ENCODE measurements around the gene SVEP1. TPM values are rescaled to one million over a fixed set of nuclear protein-coding genes. Genes with fewer than 3 reads are reported as not detected.
"Not testable (repeated sequence)": the region's sequence is repeated elsewhere in the genome, so short reads cannot be mapped to it uniquely, and the experiment has no call there.

SVEP1 gene
- total and polyA plus RNA-seq, 7 experiments from 2014 or later: 0.08 to 0.22 TPM; not detected in 5

DNA sequence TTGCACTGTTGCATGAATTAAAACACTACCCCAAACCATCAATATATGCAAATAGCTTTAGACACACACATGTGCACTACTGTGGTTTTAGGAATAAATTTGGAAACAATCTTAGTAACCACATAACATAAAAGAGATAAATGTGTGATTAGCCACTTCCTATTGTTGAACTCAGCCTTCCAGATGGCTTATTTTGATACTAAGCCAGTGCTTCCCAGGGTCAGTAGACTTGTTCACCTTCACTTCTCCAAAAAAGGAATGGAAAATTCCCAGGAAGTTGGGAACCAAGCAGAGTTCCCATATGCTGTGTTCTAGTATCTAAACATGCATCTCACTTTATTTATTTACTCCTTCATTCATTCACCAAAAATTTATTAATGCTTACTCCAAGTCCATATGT, 47.8 kb downstream of the SVEP1 start:
- Mint-ChIP-seq H3K36me3 (no peaks in the 10 kb centered on the region), H3K9me3 (peaks cover 0 to 24% (median 5%) of the 10 kb centered on the region in 11 donors), H3K27me3 (peaks cover 0 to 5% (median 3%) of the 10 kb centered on the region in 5 donors), H3K27ac (no peak overlapping the region), H3K4me3 (no peak overlapping the region), H3K4me1 (no peaks in the 10 kb centered on the region)
- intact Hi-C loops (cut with micrococcal nuclease): no loop called here
- Histone ChIP-seq H3K27ac (ENCODE audit: low read depth, low read length) (no peak overlapping the region), H3K9me3 (ENCODE audit: control insufficient read depth in 2 of 3, low read length in 3 of 3) (no peaks in the 10 kb centered on the region), H3K4me1 (ENCODE audit: control insufficient read depth in 2 of 2, insufficient read depth in 2 of 2, low read length in 2 of 2) (no peaks in the 10 kb centered on the region), H3K27me3 (ENCODE audit: control insufficient read depth in 2 of 2, insufficient read depth in 2 of 2, low read length in 2 of 2) (no peaks in the 10 kb centered on the region), H3K4me3 (ENCODE audit: low read length) (no peak overlapping the region), H3K36me3 (ENCODE audit: control insufficient read depth in 2 of 3, insufficient read depth in 3 of 3, low read length in 3 of 3) (no peaks in the 10 kb centered on the region)
- ATAC-seq (no peak), DNase-seq (no peak)
- ChIA-PET CTCF (no interaction called here), POLR2A (no interaction called here)

DNA sequence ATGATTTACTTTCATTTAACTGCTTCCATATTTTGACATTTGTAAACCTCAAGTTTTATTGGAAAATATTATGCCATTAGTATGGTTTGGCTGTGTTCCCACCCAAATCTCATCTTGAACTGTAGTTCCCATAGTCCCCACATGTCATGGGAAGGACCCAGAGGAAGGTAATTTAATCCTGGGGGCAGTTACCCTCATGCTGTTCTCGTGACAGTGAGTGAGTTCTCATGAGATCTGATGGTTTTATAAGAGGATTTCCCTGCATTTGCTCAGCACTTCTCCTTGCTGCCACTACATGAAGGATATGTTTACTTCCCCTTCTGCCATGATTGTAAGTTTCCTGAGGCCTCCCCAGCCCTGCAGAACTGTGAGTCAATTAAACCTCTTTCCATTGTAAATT, 48.3 kb downstream of the SVEP1 start:
- DNase-seq; H3K4me1 ChIP-seq (ENCODE audit: control insufficient read depth in 2 of 2, insufficient read depth in 2 of 2, low read length in 2 of 2); H3K27ac ChIP-seq (ENCODE audit: low read depth, low read length); intact Hi-C loops (cut with micrococcal nuclease); H3K27me3 Mint-ChIP-seq; H3K4me3 ChIP-seq (ENCODE audit: low read length); H3K9me3 ChIP-seq (ENCODE audit: control insufficient read depth in 2 of 3, low read length in 3 of 3); H3K27me3 ChIP-seq (ENCODE audit: control insufficient read depth in 2 of 2, insufficient read depth in 2 of 2, low read length in 2 of 2); POLR2A ChIA-PET; CTCF ChIA-PET; H3K4me1 Mint-ChIP-seq; ATAC-seq; H3K36me3 ChIP-seq (ENCODE audit: control insufficient read depth in 2 of 3, insufficient read depth in 3 of 3, low read length in 3 of 3); H3K4me3 Mint-ChIP-seq; H3K36me3 Mint-ChIP-seq; H3K27ac Mint-ChIP-seq: not testable (repeated sequence)
- peaks cover 0 to 24% (median 5%) of the 10 kb centered on the region in 11 donors for H3K9me3 Mint-ChIP-seq

DNA sequence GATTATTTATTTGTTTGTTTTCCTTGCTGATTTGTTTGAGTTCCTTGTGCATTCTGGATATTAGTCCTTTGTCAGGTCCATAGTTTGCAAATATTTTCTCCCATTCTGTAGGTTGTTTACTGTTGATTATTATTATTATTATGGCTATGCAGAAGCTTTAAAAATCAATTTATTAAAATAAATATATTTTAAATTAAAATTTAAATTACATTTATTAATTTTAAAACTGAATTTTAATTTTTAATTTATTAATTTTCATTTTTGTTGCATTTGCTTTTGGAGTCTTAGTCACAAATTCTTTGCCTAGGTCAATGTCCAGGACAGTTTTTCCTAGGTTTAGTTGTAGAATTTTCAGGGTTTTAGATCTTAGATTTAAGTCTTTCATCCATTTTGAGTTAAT, 50.9 kb downstream of the SVEP1 start:
- ATAC-seq (no peak), DNase-seq (no peak)
- no peak overlapping the region for H3K4me3 ChIP-seq (ENCODE audit: low read length)
- no peaks in the 10 kb centered on the region for H3K36me3 ChIP-seq (ENCODE audit: control insufficient read depth in 2 of 3, insufficient read depth in 3 of 3, low read length in 3 of 3)
- no peaks in the 10 kb centered on the region for H3K4me1 ChIP-seq (ENCODE audit: control insufficient read depth in 2 of 2, insufficient read depth in 2 of 2, low read length in 2 of 2)
- peaks cover 0 to 11% (median 1%) of the 10 kb centered on the region in 11 donors for H3K9me3 Mint-ChIP-seq
- ChIA-PET POLR2A (no interaction called here), CTCF (no interaction called here)
- H3K9me3 ChIP-seq (ENCODE audit: control insufficient read depth in 2 of 3, low read length in 3 of 3): no peaks in the 10 kb centered on the region
- no peak overlapping the region for H3K27ac Mint-ChIP-seq
- H3K36me3 Mint-ChIP-seq: no peaks in the 10 kb centered on the region
- H3K27me3 Mint-ChIP-seq: peaks cover 0 to 5% (median 3%) of the 10 kb centered on the region in 5 donors
- H3K4me3 Mint-ChIP-seq: no peak overlapping the region
- intact Hi-C loops (cut with micrococcal nuclease): no loop called here
- H3K27ac ChIP-seq (ENCODE audit: low read depth, low read length): no peak overlapping the region
- no peaks in the 10 kb centered on the region for H3K27me3 ChIP-seq (ENCODE audit: control insufficient read depth in 2 of 2, insufficient read depth in 2 of 2, low read length in 2 of 2)
- H3K4me1 Mint-ChIP-seq: no peaks in the 10 kb centered on the region

DNA sequence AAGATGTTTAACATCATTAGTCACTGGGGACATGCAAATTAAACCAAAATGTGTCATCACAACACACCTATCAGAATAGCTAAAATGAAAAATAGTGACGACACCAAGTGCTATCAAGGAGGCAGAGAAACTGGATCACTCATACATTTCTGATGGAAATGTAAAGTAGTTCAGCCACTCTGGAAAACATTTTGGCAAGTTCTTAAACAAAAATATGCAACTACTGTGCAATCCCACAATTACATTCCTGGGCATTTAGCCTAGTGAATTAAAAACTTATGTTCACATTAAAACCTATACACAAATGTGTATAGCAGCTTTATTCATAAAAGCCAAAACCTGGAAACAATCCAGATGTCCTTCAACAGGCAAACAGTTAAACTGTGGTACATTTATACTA, 53.1 kb downstream of the SVEP1 start:
- H3K4me1 Mint-ChIP-seq: no peaks in the 10 kb centered on the region
- ChIA-PET POLR2A (no interaction called here), CTCF (no interaction called here)
- Histone ChIP-seq H3K36me3 (ENCODE audit: control insufficient read depth in 2 of 3, insufficient read depth in 3 of 3, low read length in 3 of 3) (no peaks in the 10 kb centered on the region), H3K27me3 (ENCODE audit: control insufficient read depth in 2 of 2, insufficient read depth in 2 of 2, low read length in 2 of 2) (no peaks in the 10 kb centered on the region), H3K27ac (ENCODE audit: low read depth, low read length) (no peak overlapping the region), H3K4me1 (ENCODE audit: control insufficient read depth in 2 of 2, insufficient read depth in 2 of 2, low read length in 2 of 2) (no peaks in the 10 kb centered on the region), H3K4me3 (ENCODE audit: low read length) (no peak overlapping the region), H3K9me3 (ENCODE audit: control insufficient read depth in 2 of 3, low read length in 3 of 3) (no peaks in the 10 kb centered on the region)
- no peak overlapping the region for H3K4me3 Mint-ChIP-seq
- intact Hi-C loops (cut with micrococcal nuclease): no loop called here
- peaks cover 0 to 5% (median 4%) of the 10 kb centered on the region in 5 donors for H3K27me3 Mint-ChIP-seq
- no peaks in the 10 kb centered on the region for H3K36me3 Mint-ChIP-seq
- DNase-seq (no peak), ATAC-seq (no peak)
- H3K27ac Mint-ChIP-seq: no peak overlapping the region
- H3K9me3 Mint-ChIP-seq: peaks cover 0 to 7% (median 2%) of the 10 kb centered on the region in 11 donors

DNA sequence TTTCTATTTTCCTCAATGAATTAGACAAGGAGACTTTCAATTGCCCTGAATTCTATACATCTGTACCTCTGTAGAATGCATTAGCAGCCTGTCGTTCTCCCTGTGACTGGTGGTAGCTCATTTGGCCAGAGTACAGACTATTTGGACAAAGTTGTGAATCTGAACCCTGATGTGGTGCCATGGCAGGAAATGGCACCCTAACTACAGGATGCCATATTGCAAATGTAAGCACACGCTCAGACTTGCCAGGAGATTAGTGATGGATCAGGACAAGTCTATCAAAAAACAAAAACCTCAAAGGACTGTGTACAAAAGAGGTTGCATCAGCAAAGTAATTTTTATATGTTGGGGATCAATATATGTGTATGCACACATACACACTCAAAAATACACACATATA, 58.3 kb downstream of the SVEP1 start:
- Histone ChIP-seq H3K27ac (ENCODE audit: low read depth, low read length) (no peak overlapping the region), H3K36me3 (ENCODE audit: control insufficient read depth in 2 of 3, insufficient read depth in 3 of 3, low read length in 3 of 3) (no peaks in the 10 kb centered on the region), H3K4me3 (ENCODE audit: low read length) (no peak overlapping the region), H3K9me3 (ENCODE audit: control insufficient read depth in 2 of 3, low read length in 3 of 3) (no peaks in the 10 kb centered on the region), H3K27me3 (ENCODE audit: control insufficient read depth in 2 of 2, insufficient read depth in 2 of 2, low read length in 2 of 2) (no peaks in the 10 kb centered on the region), H3K4me1 (ENCODE audit: control insufficient read depth in 2 of 2, insufficient read depth in 2 of 2, low read length in 2 of 2) (no peaks in the 10 kb centered on the region)
- no peak for DNase-seq
- ATAC-seq: no peak
- H3K36me3 Mint-ChIP-seq: no peaks in the 10 kb centered on the region
- no peak overlapping the region for H3K4me3 Mint-ChIP-seq
- H3K27me3 Mint-ChIP-seq: peaks cover 0 to 3% (median 0%) of the 10 kb centered on the region in 5 donors
- no peaks in the 10 kb centered on the region for H3K4me1 Mint-ChIP-seq
- intact Hi-C loops (cut with micrococcal nuclease): no loop called here
- no peak overlapping the region for H3K27ac Mint-ChIP-seq
- ChIA-PET CTCF (no interaction called here), POLR2A (no interaction called here)
- H3K9me3 Mint-ChIP-seq: peaks cover 0 to 6% (median 0%) of the 10 kb centered on the region in 11 donors

DNA sequence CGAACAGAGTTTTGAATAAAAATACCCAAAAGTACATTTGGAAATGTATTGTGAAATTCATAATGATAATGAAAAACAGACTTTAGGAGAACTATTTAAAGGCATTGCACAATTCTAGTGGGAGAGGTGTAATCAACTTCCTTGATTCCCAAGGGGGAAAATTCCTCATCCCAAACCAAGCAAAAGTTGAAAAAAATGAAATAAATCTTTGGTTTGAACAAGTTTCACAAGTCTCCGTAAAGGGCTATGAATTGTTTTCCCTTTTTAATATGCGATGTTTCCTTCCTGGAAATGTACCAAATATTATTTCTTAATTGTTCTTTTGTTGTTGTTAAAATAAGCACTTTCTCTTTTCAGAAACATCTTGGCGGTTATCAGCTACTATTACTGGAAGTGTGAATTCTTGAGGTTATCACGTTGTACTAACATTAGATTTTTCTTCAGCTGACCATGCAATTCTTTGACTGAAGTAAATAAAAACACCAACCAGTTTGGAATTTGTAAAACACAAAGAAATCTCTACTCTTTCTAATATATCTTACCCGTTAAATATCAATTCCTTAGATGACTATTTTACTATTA, 59.3 kb downstream of the SVEP1 start:
- DNase-seq: no peak
- Mint-ChIP-seq H3K27me3 (peaks cover 0 to 3% (median 0%) of the 10 kb centered on the region in 5 donors), H3K27ac (no peak overlapping the region), H3K4me1 (no peaks in the 10 kb centered on the region), H3K9me3 (peaks cover 0 to 6% (median 0%) of the 10 kb centered on the region in 11 donors), H3K4me3 (no peak overlapping the region), H3K36me3 (no peaks in the 10 kb centered on the region)
- Histone ChIP-seq H3K4me3 (ENCODE audit: low read length) (no peak overlapping the region), H3K27ac (ENCODE audit: low read depth, low read length) (no peak overlapping the region), H3K36me3 (ENCODE audit: control insufficient read depth in 2 of 3, insufficient read depth in 3 of 3, low read length in 3 of 3) (no peaks in the 10 kb centered on the region), H3K4me1 (ENCODE audit: control insufficient read depth in 2 of 2, insufficient read depth in 2 of 2, low read length in 2 of 2) (no peaks in the 10 kb centered on the region), H3K27me3 (ENCODE audit: control insufficient read depth in 2 of 2, insufficient read depth in 2 of 2, low read length in 2 of 2) (no peaks in the 10 kb centered on the region), H3K9me3 (ENCODE audit: control insufficient read depth in 2 of 3, low read length in 3 of 3) (no peaks in the 10 kb centered on the region)
- intact Hi-C loops (cut with micrococcal nuclease): no loop called here
- ChIA-PET CTCF (no interaction called here), POLR2A (no interaction called here)
- ATAC-seq: no peak

DNA sequence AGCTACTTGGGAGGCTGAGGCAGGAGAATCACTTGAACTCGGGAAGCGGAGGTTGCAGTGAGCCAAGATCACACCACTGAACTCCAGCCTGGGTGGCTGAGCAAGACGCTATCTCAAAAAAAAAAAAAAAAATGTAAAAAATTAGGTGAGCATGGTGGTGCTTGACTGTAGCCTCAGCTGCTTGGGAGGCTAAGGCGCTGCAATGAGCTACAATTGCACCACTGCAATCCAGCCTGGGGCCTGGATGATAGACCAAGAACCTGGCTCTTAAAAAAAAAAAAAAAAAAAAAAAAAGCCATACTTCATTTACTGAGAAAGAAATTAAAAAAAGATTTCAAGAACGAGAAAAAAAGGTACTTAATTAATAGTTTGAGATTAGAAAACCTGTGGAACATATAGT, 62.1 kb downstream of the SVEP1 start:
- Histone ChIP-seq H3K27me3 (ENCODE audit: control insufficient read depth in 2 of 2, insufficient read depth in 2 of 2, low read length in 2 of 2) (no peaks in the 10 kb centered on the region), H3K4me1 (ENCODE audit: control insufficient read depth in 2 of 2, insufficient read depth in 2 of 2, low read length in 2 of 2) (no peaks in the 10 kb centered on the region), H3K9me3 (ENCODE audit: control insufficient read depth in 2 of 3, low read length in 3 of 3) (no peaks in the 10 kb centered on the region), H3K27ac (ENCODE audit: low read depth, low read length) (no peak overlapping the region), H3K4me3 (ENCODE audit: low read length) (no peak overlapping the region), H3K36me3 (ENCODE audit: control insufficient read depth in 2 of 3, insufficient read depth in 3 of 3, low read length in 3 of 3) (no peaks in the 10 kb centered on the region)
- CTCF ChIA-PET: no interaction called here
- H3K27ac Mint-ChIP-seq: no peak overlapping the region
- no peak for ATAC-seq
- H3K36me3 Mint-ChIP-seq: no peaks in the 10 kb centered on the region
- DNase-seq: no peak
- peaks cover 0 to 6% (median 0%) of the 10 kb centered on the region in 11 donors for H3K9me3 Mint-ChIP-seq
- H3K4me3 Mint-ChIP-seq: no peak overlapping the region
- POLR2A ChIA-PET: no interaction called here
- no peaks in the 10 kb centered on the region for H3K4me1 Mint-ChIP-seq
- H3K27me3 Mint-ChIP-seq: peaks cover 0 to 4% (median under 1%) of the 10 kb centered on the region in 5 donors
- intact Hi-C loops (cut with micrococcal nuclease): no loop called here
